Testis (tissue), 2 donors: Measurements from ENCODE around the gene PIBF1.

Experiments used
- POLR2A ChIP-seq: fragments of 450-650 bp; IDR thresholded peaks from one replicate; pipeline ENCODE4 v1.6.1; 2017; ENCODE audit warnings: antibody characterized with exemption, mild to moderate bottlenecking, moderate library complexity
- TF ChIP-seq, protein P1 (sequence below), 3 experiments: fragments of 450-650 bp in 2 of 3; fragments of 200-600 bp in 1 of 3; sonication (generic) in 1 of 3; IDR thresholded peaks; one replicate each; pipeline ENCODE4 v1.5.1; 2016 to 2019; ENCODE audit warnings: antibody characterized with exemption in 3 of 3, mild to moderate bottlenecking in 2 of 3, moderate library complexity in 1 of 3

DNA sequence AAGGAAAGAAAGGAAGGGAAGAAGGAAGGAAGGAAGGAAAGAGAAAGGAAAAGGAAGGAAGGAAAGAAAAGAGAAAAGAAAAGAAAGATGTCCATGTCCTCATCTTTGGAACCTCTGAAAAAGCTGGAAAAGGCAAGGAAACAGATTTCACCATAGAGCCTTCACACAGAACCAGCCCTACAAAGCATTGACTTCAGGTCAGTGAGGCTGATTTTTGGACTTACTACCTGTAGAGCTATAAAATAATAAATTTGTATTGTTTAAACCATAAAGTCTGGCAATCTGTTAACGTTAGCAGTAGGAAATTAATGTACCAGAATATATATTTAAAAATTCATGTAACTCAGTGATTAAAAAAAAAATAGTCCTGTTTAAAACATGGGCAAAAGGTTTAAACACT is 130.0 kb downstream of the PIBF1 start:
- TF ChIP-seq, protein P1, sequence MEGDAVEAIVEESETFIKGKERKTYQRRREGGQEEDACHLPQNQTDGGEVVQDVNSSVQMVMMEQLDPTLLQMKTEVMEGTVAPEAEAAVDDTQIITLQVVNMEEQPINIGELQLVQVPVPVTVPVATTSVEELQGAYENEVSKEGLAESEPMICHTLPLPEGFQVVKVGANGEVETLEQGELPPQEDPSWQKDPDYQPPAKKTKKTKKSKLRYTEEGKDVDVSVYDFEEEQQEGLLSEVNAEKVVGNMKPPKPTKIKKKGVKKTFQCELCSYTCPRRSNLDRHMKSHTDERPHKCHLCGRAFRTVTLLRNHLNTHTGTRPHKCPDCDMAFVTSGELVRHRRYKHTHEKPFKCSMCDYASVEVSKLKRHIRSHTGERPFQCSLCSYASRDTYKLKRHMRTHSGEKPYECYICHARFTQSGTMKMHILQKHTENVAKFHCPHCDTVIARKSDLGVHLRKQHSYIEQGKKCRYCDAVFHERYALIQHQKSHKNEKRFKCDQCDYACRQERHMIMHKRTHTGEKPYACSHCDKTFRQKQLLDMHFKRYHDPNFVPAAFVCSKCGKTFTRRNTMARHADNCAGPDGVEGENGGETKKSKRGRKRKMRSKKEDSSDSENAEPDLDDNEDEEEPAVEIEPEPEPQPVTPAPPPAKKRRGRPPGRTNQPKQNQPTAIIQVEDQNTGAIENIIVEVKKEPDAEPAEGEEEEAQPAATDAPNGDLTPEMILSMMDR (IDR thresholded peaks at IDR 0.05): no peak
- no peak for TF ChIP-seq POLR2A
